AG09309 (cell line): Measurements from ENCODE around the gene PPP1R7.

ENCODE experiments used
- DNase-seq: peaks from one replicate; pipeline ENCODE4 v3.0.0-alpha.2; 2010; ENCODE audit warnings: low read depth
- H3K4me3 ChIP-seq: 2 replicates; pipeline ENCODE4 v1.5.1; 2011; ENCODE audit warnings: mild to moderate bottlenecking, low read depth, low read length, moderate library complexity; ENCODE audit not compliant: control insufficient read depth
- CTCF ChIP-seq: IDR thresholded peaks from 2 replicates; pipeline ENCODE4 v1.5.1; 2011; ENCODE audit warnings: mild to moderate bottlenecking, low read depth, low read length, inconsistent platforms; ENCODE audit not compliant: insufficient read depth, control insufficient read depth; ENCODE audit errors: missing control alignments

Gene PPP1R7

GRCh38 chr2:241178961-241179360 is 28.7 kb downstream of the PPP1R7 start:
- TF ChIP-seq CTCF = no peak

DNA sequence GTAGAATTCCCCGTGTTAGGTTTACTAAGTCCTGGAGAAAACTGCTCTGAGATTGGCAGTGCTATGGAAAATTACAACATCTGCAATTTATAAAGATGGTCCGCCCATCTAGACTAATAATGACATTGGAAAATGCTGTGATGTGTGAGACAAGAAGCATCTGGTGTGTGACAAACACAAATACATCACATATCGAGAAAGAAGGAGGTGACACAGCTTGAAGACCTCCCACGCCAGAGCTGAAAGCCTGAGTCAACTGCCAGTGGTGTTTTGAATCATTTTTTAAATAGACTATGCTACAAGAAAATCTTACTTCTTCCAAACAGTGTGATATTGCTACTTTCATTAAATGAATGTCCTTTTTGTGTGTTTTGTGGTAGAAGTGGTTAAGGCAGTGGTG is 29.6 kb downstream of the PPP1R7 start:
- H3K4me3 ChIP-seq = no peak overlapping the region
- no peak for TF ChIP-seq CTCF
- no peak for DNase-seq

More at GRCh38 chr2:241178961-241179360, 28.7 kb downstream of the PPP1R7 start:
- no peak overlapping the region for H3K4me3 ChIP-seq
- DNase-seq = no peak

DNA sequence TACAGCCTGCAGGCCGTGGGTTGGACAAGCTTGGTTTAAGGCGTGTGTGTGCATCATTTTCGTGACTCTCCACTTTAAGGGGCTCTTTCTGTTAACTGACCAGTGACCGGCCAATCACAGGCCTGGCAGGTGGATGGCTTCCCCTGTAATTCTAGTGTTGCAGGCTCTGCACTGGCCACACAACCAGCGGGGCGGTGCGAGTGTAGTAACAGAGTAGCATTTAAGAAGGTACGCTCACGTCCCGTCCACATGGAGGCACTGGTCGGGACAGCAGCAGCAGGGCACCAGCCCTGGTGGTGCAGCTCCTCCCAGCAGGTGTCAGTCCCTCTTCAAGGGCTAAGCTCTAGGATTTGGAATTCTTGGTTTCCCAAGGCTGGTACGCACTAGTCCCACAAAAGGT is 30.2 kb downstream of the PPP1R7 start:
- no peak overlapping the region for H3K4me3 ChIP-seq
- DNase-seq = no peak
- no peak for TF ChIP-seq CTCF

DNA sequence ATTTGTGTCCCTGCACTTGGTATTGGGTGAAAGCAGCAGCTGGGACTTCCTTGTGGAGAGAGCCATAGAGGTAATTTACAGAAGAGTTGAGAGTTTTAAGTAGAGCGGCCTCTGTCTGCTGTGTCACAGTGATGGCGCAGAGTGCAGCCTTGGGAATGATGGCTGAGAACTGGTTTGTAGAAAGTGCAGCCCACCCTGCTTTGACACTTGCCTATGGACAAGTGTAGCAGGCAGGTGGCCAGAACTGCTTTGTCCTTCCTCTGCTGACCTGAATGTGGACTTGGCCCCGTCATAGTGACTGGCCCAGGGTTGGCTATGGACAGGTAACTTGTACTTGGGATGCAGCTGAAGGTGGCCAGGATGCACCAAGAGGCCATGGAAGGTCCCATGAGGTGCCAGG is 31.9 kb downstream of the PPP1R7 start:
- no peak for DNase-seq

GRCh38 chr2:241182531-241183133 is 32.4 kb downstream of the PPP1R7 start:
- H3K4me3 ChIP-seq = no peak overlapping the region
- no peak for TF ChIP-seq CTCF
- no peak for DNase-seq

More for the DNA sequence above, 31.9 kb downstream of the PPP1R7 start:
- no peak for TF ChIP-seq CTCF
- no peak overlapping the region for H3K4me3 ChIP-seq

- no peak overlapping the region for H3K4me3 ChIP-seq
- TF ChIP-seq CTCF = no peak
- no peak for DNase-seq
These were observed 33.0 kb downstream of the PPP1R7 start for GRCh38 chr2:241183221-241183620.
